IPS-20b (cell line): ENCODE data around the gene IL10RA.
"Not testable (repeated sequence)": the region's sequence is repeated elsewhere in the genome, so short reads cannot be mapped to it uniquely, and the experiment has no call there.

ENCODE experiments used
- H3K27ac ChIP-seq: one replicate; pipeline ENCODE4 v1.5.1; 2013; ENCODE audit warnings: low read length
- H3K27me3 ChIP-seq: 2 replicates; pipeline ENCODE4 v1.6.1; 2013; ENCODE audit warnings: mild to moderate bottlenecking, low read length, inconsistent platforms; ENCODE audit not compliant: insufficient read depth
- H3K36me3 ChIP-seq: 2 replicates; pipeline ENCODE4 v1.6.1; 2013; ENCODE audit warnings: low read depth, mild to moderate bottlenecking, inconsistent platforms, low read length, moderate library complexity; ENCODE audit not compliant: insufficient read depth
- H3K4me1 ChIP-seq: 2 replicates; pipeline ENCODE4 v1.6.1; 2013; ENCODE audit warnings: mild to moderate bottlenecking, control low read depth, inconsistent platforms, low read length, moderate library complexity; ENCODE audit not compliant: insufficient read depth
- H3K4me3 ChIP-seq: 2 replicates; pipeline ENCODE4 v1.5.1; 2013; ENCODE audit warnings: mild to moderate bottlenecking, low read length, inconsistent platforms
- H3K9ac ChIP-seq: 2 replicates; pipeline ENCODE4 v1.6.1; 2013; ENCODE audit warnings: low read depth, mild to moderate bottlenecking, inconsistent platforms, low read length, moderate library complexity
- H3K9me3 ChIP-seq: 2 replicates; pipeline ENCODE4 v1.6.1; 2013; ENCODE audit warnings: mild to moderate bottlenecking, low read depth, low read length, inconsistent platforms; ENCODE audit not compliant: insufficient read depth

IL10RA gene

GRCh38 chr11:117948466-117948865 is 37.7 kb upstream of the IL10RA start:
- not testable (repeated sequence) for H3K9me3 ChIP-seq, H3K27me3 ChIP-seq, H3K9ac ChIP-seq, H3K4me3 ChIP-seq, H3K4me1 ChIP-seq, H3K36me3 ChIP-seq, H3K27ac ChIP-seq

GRCh38 chr11:117949062-117949461 is 37.1 kb upstream of the IL10RA start:
- Histone ChIP-seq H3K27ac (no peak overlapping the region), H3K4me1 (no peaks in the 10 kb centered on the region), H3K9me3 (no peaks in the 10 kb centered on the region), H3K27me3 (no peaks in the 10 kb centered on the region), H3K36me3 (no peaks in the 10 kb centered on the region), H3K9ac (no peak overlapping the region), H3K4me3 (no peak overlapping the region)

GRCh38 chr11:117950301-117950700 is 35.9 kb upstream of the IL10RA start:
- Histone ChIP-seq H3K27me3 (no peaks in the 10 kb centered on the region), H3K4me1 (no peaks in the 10 kb centered on the region), H3K9ac (no peak overlapping the region)

GRCh38 chr11:117950993-117951961 is 34.9 kb upstream of the IL10RA start:
- Histone ChIP-seq H3K36me3 (no peaks in the 10 kb centered on the region), H3K9ac (no peak overlapping the region), H3K27ac (no peak overlapping the region), H3K27me3 (no peaks in the 10 kb centered on the region), H3K9me3 (no peaks in the 10 kb centered on the region), H3K4me3 (no peak overlapping the region), H3K4me1 (no peaks in the 10 kb centered on the region)

More at GRCh38 chr11:117950301-117950700, 35.9 kb upstream of the IL10RA start:
- Histone ChIP-seq H3K27ac (no peak overlapping the region), H3K4me3 (no peak overlapping the region), H3K36me3 (no peaks in the 10 kb centered on the region), H3K9me3 (no peaks in the 10 kb centered on the region)

GRCh38 chr11:117953024-117953671 is 33.0 kb upstream of the IL10RA start:
- H3K36me3 ChIP-seq = no peaks in the 10 kb centered on the region
- H3K27ac ChIP-seq = no peak overlapping the region
- H3K27me3 ChIP-seq = no peaks in the 10 kb centered on the region; the same call in 1 of the 2 replicates
- H3K9ac ChIP-seq = no peak overlapping the region
- no peaks in the 10 kb centered on the region for H3K4me1 ChIP-seq
- no peaks in the 10 kb centered on the region for H3K9me3 ChIP-seq
- no peak overlapping the region for H3K4me3 ChIP-seq

GRCh38 chr11:117958949-117959348 is 27.2 kb upstream of the IL10RA start:
- Histone ChIP-seq H3K36me3 (no peaks in the 10 kb centered on the region), H3K9ac (no peak overlapping the region), H3K4me3 (no peak overlapping the region), H3K9me3 (no peaks in the 10 kb centered on the region), H3K27me3 (no peaks in the 10 kb centered on the region; the same call in 1 of the 2 replicates), H3K4me1 (peaks cover 2% of the 10 kb centered on the region; the same call in 1 of the 2 replicates), H3K27ac (no peak overlapping the region)

- no peaks in the 10 kb centered on the region; the same call in 1 of the 2 replicates for H3K27me3 ChIP-seq
- no peaks in the 10 kb centered on the region for H3K36me3 ChIP-seq
- peaks cover 2% of the 10 kb centered on the region; the same call in 1 of the 2 replicates for H3K4me1 ChIP-seq
- no peak overlapping the region for H3K27ac ChIP-seq
- no peaks in the 10 kb centered on the region for H3K9me3 ChIP-seq
- H3K9ac ChIP-seq = no peak overlapping the region
- H3K4me3 ChIP-seq = no peak overlapping the region
Observed at GRCh38 chr11:117959438-117960149, 26.6 kb upstream of the IL10RA start.

GRCh38 chr11:117960406-117960805 is 25.8 kb upstream of the IL10RA start:
- H3K27me3 ChIP-seq = no peaks in the 10 kb centered on the region; the same call in 1 of the 2 replicates
- peaks cover 2% of the 10 kb centered on the region; the same call in 1 of the 2 replicates for H3K4me1 ChIP-seq
- no peak overlapping the region for H3K27ac ChIP-seq
- H3K9ac ChIP-seq = no peak overlapping the region
- no peak overlapping the region for H3K4me3 ChIP-seq
- H3K36me3 ChIP-seq = no peaks in the 10 kb centered on the region
- no peaks in the 10 kb centered on the region for H3K9me3 ChIP-seq

- Histone ChIP-seq H3K36me3 (no peaks in the 10 kb centered on the region), H3K4me1 (peaks cover 2% of the 10 kb centered on the region; the same call in 1 of the 2 replicates), H3K4me3 (no peak overlapping the region), H3K9me3 (no peaks in the 10 kb centered on the region), H3K9ac (no peak overlapping the region), H3K27me3 (no peaks in the 10 kb centered on the region; the same call in 1 of the 2 replicates), H3K27ac (no peak overlapping the region)
Observed at GRCh38 chr11:117961896-117962295, 24.3 kb upstream of the IL10RA start.

- H3K4me1 ChIP-seq = peaks cover 2% of the 10 kb centered on the region; the same call in 1 of the 2 replicates
- no peak overlapping the region for H3K4me3 ChIP-seq
- H3K9me3 ChIP-seq = no peaks in the 10 kb centered on the region
- H3K27me3 ChIP-seq = no peaks in the 10 kb centered on the region
- H3K36me3 ChIP-seq = no peaks in the 10 kb centered on the region
- H3K27ac ChIP-seq = no peak overlapping the region
- no peak overlapping the region for H3K9ac ChIP-seq
Observed at GRCh38 chr11:117962826-117963225, 23.4 kb upstream of the IL10RA start.

- H3K36me3 ChIP-seq = no peaks in the 10 kb centered on the region
- no peak overlapping the region for H3K9ac ChIP-seq
- no peak overlapping the region for H3K4me3 ChIP-seq
- H3K4me1 ChIP-seq = no peaks in the 10 kb centered on the region
- H3K9me3 ChIP-seq = no peaks in the 10 kb centered on the region
- H3K27me3 ChIP-seq = no peaks in the 10 kb centered on the region
- no peak overlapping the region for H3K27ac ChIP-seq
Observed at GRCh38 chr11:117966908-117967307, 19.3 kb upstream of the IL10RA start.
